HG03064 (cell line): ENCODE measurements around the gene C5AR2.
"Not testable (repeated sequence)": the region's sequence is repeated elsewhere in the genome, so short reads cannot be mapped to it uniquely, and the experiment has no call there.

Experiments
- ATAC-seq: cut with Tn5 transposase; IDR thresholded peaks from one replicate; pipeline ENCODE4 v1.9.1; 2021; ENCODE audit warnings: low read depth; ENCODE audit not compliant: unreplicated experiment

C5AR2 gene

DNA sequence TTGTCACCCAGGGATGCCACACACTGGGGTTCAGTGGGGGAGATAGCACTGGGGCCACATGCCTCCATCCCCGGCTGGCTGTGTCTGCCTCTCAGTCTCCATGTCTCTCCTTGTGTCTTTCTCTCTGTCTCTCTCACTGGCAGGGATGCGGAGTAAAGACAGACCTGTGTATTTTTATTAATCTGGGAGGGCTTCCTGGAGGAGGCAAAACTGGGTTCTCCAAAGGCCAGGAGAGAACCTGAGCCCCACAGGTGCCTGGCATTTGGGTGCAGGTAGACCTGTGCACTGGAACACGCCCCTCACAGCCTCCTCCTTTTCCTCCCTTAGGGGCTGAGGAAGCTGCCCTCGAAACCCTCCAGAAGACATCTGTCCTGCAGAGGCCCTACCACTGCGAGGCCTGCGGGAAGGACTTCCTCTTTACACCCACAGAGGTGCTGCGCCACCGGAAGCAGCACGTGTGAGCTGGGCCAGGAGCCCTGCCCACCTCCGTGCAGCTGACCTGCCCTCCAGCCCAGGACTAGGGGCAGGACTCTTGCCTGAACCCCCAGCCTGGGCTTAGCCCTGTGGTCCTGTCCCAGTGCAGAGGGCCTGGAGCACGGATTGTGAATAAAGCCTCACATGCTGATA is 49.8 kb downstream of the C5AR2 start:
- no peak for ATAC-seq

DNA sequence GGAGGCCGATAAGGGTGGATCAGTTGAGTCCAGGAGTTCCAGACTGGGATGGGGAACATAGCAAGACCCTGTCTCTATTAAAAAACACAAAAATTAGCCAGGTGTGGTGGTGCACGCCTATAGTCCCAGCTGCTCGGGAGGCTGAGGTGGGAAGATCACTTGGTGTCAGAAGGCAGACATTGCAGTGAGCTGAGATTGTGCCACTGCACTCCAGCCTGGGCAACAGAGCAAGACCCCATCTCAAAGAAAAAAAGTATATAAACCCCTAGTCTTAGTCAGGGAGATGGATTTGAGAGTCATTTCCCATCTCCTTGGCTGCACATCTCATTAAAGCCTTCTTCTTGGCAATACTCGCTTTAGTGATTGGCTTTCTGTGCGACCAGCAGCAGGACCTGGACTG is 51.9 kb downstream of the C5AR2 start:
- ATAC-seq: not testable (repeated sequence)

GRCh38 chr19:47384533-47384932 is 52.6 kb downstream of the C5AR2 start:
- not testable (repeated sequence) for ATAC-seq

DNA sequence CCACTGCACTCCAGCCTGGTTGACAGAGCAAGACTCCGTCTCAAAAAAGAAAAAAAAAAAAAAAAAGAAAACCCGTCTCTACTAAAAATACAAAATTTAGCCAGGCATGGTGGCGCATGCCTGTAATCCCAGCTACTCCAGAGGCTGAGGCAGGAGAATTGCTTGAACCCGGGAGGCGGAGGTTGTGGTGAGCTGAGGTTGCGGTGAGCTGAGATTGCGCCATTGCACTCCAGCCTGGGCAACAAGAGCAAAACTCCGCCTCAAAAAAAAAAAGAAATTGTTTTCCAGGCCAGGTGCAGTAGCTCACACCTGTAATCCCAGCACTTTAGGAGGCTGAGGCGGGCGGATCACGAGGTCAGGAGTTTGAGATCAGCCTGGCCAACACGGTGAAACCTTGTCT is 54.6 kb downstream of the C5AR2 start:
- ATAC-seq: not testable (repeated sequence)

DNA sequence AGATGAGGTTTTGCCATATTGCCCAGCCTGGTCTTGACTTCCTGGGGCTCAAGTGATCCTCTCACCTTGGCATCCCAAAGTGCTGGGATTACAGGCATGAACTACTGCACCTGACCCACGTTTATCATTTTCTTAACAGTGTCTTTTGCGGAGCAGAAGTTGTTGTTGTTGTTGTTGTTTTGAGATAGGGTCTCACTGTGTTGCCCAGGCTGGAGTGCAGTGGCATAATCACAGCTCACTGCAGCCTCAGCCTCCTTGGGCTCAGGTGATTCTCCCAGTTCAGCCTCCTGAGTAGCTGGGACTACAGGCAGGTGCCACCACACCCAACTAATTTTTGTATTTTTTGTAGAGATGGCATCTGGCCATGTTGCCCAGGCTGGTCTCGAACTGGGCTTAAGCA is 55.6 kb downstream of the C5AR2 start:
- ATAC-seq: not testable (repeated sequence)

- not testable (repeated sequence) for ATAC-seq
Observed at GRCh38 chr19:47388721-47389120, 56.7 kb downstream of the C5AR2 start.

DNA sequence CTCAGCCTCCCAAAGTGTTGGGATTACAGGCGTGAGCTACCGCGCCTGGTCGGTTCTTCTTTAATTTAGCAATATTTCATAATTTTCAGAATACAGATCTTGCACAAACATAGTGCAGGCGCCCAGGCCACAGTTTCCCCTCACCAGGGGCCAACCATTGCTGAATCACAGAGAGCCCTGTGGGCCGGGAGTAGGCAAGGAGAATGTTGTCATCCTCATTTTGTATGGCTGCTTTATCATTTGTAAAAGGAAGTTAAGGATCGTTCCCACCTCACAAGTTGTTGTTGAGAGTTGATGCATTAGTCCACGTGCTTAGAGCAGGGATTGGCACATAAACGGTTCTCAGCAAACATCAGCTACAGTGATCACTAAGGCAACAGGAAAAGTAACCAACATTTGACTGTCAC is 57.2 kb downstream of the C5AR2 start:
- ATAC-seq: no peak

DNA sequence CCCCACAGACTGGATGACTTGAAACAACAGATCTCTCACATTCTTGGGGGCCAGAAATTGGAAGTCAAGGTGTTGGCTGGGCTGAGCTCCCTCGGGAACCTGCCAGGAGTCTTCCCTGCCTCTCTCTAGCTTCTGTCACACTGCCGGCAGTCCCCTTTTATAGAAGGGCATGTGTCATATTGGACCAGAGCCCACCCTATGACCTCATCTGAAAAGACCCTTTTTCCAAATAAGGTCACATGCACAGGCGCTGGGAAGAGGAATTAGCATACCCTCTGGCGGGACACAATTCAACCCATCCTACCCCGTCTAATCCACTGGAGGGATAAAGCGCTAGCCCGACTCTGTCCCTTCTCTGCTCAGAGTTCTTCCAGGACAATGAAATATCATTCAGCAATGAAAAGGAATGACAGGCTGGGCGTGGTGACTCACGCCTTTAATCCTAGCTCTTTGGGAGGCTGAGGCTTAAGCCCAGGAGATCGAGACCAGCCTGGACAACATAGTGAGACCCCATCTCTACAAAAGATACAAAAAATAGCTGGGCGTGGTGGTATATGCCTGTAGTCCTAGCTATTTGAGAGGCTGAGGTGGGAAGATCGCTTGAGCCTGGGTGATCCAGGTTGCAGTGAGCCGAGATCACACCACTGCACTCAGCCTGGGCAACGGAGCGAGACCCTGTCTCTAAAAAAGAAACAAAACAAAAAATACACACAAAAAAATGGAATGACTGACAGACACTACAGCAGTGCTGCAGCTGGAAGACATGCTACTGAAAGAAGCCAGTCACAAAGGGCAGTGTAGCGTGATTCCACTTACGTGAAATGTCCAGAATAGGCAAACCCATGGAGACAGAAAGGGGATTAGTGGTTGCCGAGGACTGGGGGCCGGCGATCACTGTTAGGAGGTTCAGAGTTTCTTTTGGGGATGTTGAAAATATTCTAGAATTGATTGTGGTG is 58.8 kb downstream of the C5AR2 start:
- ATAC-seq: no peak

DNA sequence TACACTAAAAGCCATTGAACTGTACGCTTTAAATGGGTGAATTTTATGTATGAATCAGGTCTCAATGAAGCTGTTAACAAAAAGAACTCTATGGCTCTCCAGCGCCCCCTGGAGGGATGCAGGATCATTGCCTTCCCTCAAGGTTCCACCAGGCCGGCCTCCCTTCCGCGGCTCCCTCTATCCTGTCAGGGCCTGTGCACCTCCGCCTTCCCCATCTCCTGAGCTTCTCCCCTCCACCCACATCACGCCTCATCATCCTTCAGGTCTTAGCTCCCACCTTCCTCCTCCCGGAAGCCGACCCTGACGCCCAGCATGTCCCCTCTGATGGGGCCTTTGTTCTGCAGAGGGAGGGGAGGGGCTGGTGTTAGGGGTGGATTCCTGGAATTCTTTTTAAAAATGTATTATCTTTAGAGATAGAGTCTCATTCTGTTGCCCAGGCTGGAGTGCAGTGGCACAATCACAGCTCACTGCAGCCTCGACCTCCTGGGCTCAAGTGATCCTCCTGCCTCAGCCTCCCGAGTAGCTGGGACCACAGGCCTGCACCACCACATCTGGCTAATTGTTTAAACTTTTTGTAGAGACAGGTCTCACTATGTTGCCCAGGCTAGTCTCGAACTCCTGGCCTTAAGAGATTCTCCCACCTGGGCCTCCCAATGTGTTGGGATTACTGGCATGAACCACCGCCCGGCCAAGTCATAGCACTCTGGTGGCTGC is 59.7 kb downstream of the C5AR2 start:
- no peak for ATAC-seq
